Adrenal gland (tissue), 12 donors: Measurements from ENCODE around the gene EYS. TPM values are rescaled to one million over a fixed set of nuclear protein-coding genes. Genes with fewer than 3 reads are reported as not detected.

Experiments used
- DNase-seq, 7 donors: peaks; one replicate each; pipeline ENCODE4 v3.0.0-alpha.2; 2019 to 2020
- H3K27ac ChIP-seq, 5 donors: fragments of 200-600 bp; sonication (generic) in 4 of 5; 1 replicate in 3 of 5; 2 replicates in 2 of 5; pipeline versions ENCODE4 v1.5.1 to v1.8.0; 2016 to 2020; ENCODE audit warnings: mild to moderate bottlenecking in 1 of 5
- H3K27me3 ChIP-seq: fragments of 200-600 bp; 2 replicates; pipeline ENCODE4 v1.8.0; 2021
- H3K36me3 ChIP-seq, 2 donors: fragments of 200-600 bp; replicated peaks in 1 of 2; 1 replicate in 1 of 2; 2 replicates in 1 of 2; pipeline versions ENCODE4 v1.5.1 to v1.8.0; 2018 to 2022
- H3K4me1 ChIP-seq, 2 donors: fragments of 200-600 bp; replicated peaks in 1 of 2; 1 replicate in 1 of 2; 2 replicates in 1 of 2; pipeline versions ENCODE4 v1.5.1 to v1.8.0; 2018 to 2021
- H3K4me3 ChIP-seq, 4 donors: fragments of 200-600 bp; sonication (generic) in 3 of 4; one replicate each; pipeline ENCODE4 v1.5.1; 2016 to 2018
- H3K9me3 ChIP-seq, 3 donors: fragments of 200-600 bp; sonication (generic) in 1 of 3; replicated peaks in 1 of 3; 1 replicate in 2 of 3; 2 replicates in 1 of 3; pipeline versions ENCODE4 v1.5.1 to v1.8.0; 2016 to 2021
- CTCF ChIP-seq, 6 experiments: fragments of 450-650 bp in 4 of 6; fragments of 200-600 bp in 2 of 6; sonication (generic) in 1 of 6; IDR thresholded peaks; 1 replicate in 5 of 6; 2 replicates in 1 of 6; pipeline versions ENCODE4 v1.5.1 to v1.8.0; 2016 to 2021; ENCODE audit warnings: antibody characterized with exemption in 6 of 6, mild to moderate bottlenecking in 2 of 6, moderate library complexity in 1 of 6
- POLR2A ChIP-seq, 2 donors: fragments of 450-650 bp; IDR thresholded peaks; one replicate each; pipeline ENCODE4 v1.6.1; 2017; ENCODE audit warnings: antibody characterized with exemption in 2 of 2, mild to moderate bottlenecking in 2 of 2, moderate library complexity in 1 of 2
- WGBS, 4 donors: extraction: QIAGEN DNeasy Blood & Tissue Kit in 2 of 4; methylation state at CpG; one replicate each; pipeline versions ENCODE4 v1.1.5 to v1.1.7; 2013 to 2017; 5-methylcytosine and 5-hydroxymethylcytosine counted together
- intact Hi-C, 2 donors: fragments of 100-400 bp; cut with DNase I; formaldehyde crosslinking; loops; one replicate each; pipeline versions ENCODE4 v1.14.1 to v1.15.0; 2022 to 2023
- polyA plus RNA-seq, 3 donors: library from polyadenylated mRNA; stranded (reverse); fragments of 200-250 nt in 2 of 3; fragments of 350-450 nt in 1 of 3; fragmentation: Illumina TruSeq in 1 of 3; extraction: RNeasy Lipid Tissue Mini Kit (QIAGEN cat#74804) in 1 of 3; gene quantifications; one replicate each; pipeline ENCODE4 v1.2.3, GENCODE V29; 2013 to 2014
- total RNA-seq, 9 donors: library from RNA; depleted of rRNA in 4 of 9; stranded (reverse); fragments of >200 nt in 4 of 9; fragments of 120-200 nt in 1 of 9; fragmentation: NEBNext Ultra II Directional in 1 of 9; extraction: Animal tissue kit (Norgen Biotek cat#: 25700) in 1 of 9; gene quantifications; one replicate each; pipeline versions ENCODE4 v1.1.0 to v1.2.4, GENCODE V29; 2013 to 2023
- donor health status: healthy with polysubstance abuse.
- donor health status: Bipolar disorder and iron deficiency.
- donor health status: DM: yes; HTN: yes; CAD: no.
- donor health status: DM: no; HTN: no; CAD: no.
- donor health status: DM: no; HTN: no; CAD: no.
- donor health status: DM: yes; HTN: yes; CAD: no.

EYS gene
- total and polyA plus RNA-seq, 12 donors: 0.03 to 3.1 (median 0.18) TPM; not detected in 7

- DNase-seq: no peak
- TF ChIP-seq POLR2A (IDR thresholded peaks at IDR 0.05) (no peak), CTCF (IDR thresholded peaks at IDR 0.05) (no peak)
- H3K9me3 ChIP-seq: no peaks in the 10 kb centered on the region
- H3K36me3 ChIP-seq: no peaks in the 10 kb centered on the region
- no peaks in the 10 kb centered on the region for H3K4me1 ChIP-seq
- intact Hi-C loops: no loop called here
- no peak overlapping the region for H3K27ac ChIP-seq
- 54 to 61% (median 58%) methylated on average over 5 of the region's 5 CpGs for WGBS, 4 donors
- no peaks in the 10 kb centered on the region for H3K27me3 ChIP-seq
- no peak overlapping the region for H3K4me3 ChIP-seq
These were observed 1890.5 kb downstream of the EYS start for GRCh38 chr6:63816401-63816981.

- no peaks in the 10 kb centered on the region for H3K36me3 ChIP-seq
- WGBS, 4 donors: 71 to 87% (median 76%) methylated on average over 1 of the region's 1 CpG
- TF ChIP-seq POLR2A (IDR thresholded peaks at IDR 0.05) (no peak), CTCF (IDR thresholded peaks at IDR 0.05) (no peak)
- no peaks in the 10 kb centered on the region for H3K9me3 ChIP-seq
- H3K27me3 ChIP-seq: no peaks in the 10 kb centered on the region
- H3K4me3 ChIP-seq: no peak overlapping the region
- H3K27ac ChIP-seq: no peak overlapping the region
- no peaks in the 10 kb centered on the region for H3K4me1 ChIP-seq
- intact Hi-C loops: no loop called here
- no peak for DNase-seq
These were observed 1892.6 kb downstream of the EYS start for GRCh38 chr6:63814459-63814858.

- H3K4me3 ChIP-seq: no peak overlapping the region
- H3K27ac ChIP-seq: no peak overlapping the region
- no peak for TF ChIP-seq POLR2A (IDR thresholded peaks at IDR 0.05)
- no peak for TF ChIP-seq CTCF (IDR thresholded peaks at IDR 0.05)
- no peaks in the 10 kb centered on the region for H3K4me1 ChIP-seq
- H3K9me3 ChIP-seq: no peaks in the 10 kb centered on the region
- no peak for DNase-seq
- H3K27me3 ChIP-seq: no peaks in the 10 kb centered on the region
- intact Hi-C loops: no loop called here
- no peaks in the 10 kb centered on the region for H3K36me3 ChIP-seq
- 68 to 80% (median 78%) methylated on average over 5 of the region's 5 CpGs for WGBS, 4 donors
These were observed 1893.4 kb downstream of the EYS start for GRCh38 chr6:63813566-63814120.

- DNase-seq: no peak
- H3K27ac ChIP-seq: no peak overlapping the region
- intact Hi-C loops: no loop called here
- no peak for TF ChIP-seq CTCF (IDR thresholded peaks at IDR 0.05)
- TF ChIP-seq POLR2A (IDR thresholded peaks at IDR 0.05): no peak
- no peak overlapping the region for H3K4me3 ChIP-seq
- H3K4me1 ChIP-seq: peaks cover 10 to 25% of the 10 kb centered on the region in 2 donors
- no peaks in the 10 kb centered on the region for H3K36me3 ChIP-seq
- 47 to 87% (median 59%) methylated on average over 2 of the region's 2 CpGs for WGBS, 4 donors
- no peaks in the 10 kb centered on the region for H3K27me3 ChIP-seq
- no peaks in the 10 kb centered on the region for H3K9me3 ChIP-seq
These were observed 1898.5 kb downstream of the EYS start for GRCh38 chr6:63808576-63808975.
